Measurements from ENCODE around the gene NEMP1.

The NEMP1 gene

GRCh38 chr12:57088354-57089270 lies 10.0 kb upstream of the NEMP1 start, which contains the start of gene NAB2:
NAB2 (plus strand) TSS chr12:57089114; CDS start chr12:57089272, 158 bp downstream.
- Histone ChIP-seq H3K27me3 (ENCODE audit: insufficient read depth, low read length, poor library complexity, severe bottlenecking) (no peaks in the 10 kb centered on the region), H3K79me2 (ENCODE audit: insufficient read depth, low read length) (peaks cover 24% of the 10 kb centered on the region), H3K4me2 (ENCODE audit: low read depth, low read length, poor library complexity, severe bottlenecking) (peak within 1 kb of the TSS; percentile 92), H2AFZ (ENCODE audit: low read length) (peak within 1 kb of the TSS; percentile 81), H3K9ac (ENCODE audit: low read depth, low read length, poor library complexity, severe bottlenecking) (peak within 1 kb of the TSS; percentile 91), H3K4me3 (ENCODE audit: low read length, poor library complexity, severe bottlenecking) (peak within 1 kb of the TSS; percentile 88), H3K9me3 (ENCODE audit: insufficient read depth, low read depth, low read length) (no peaks in the 10 kb centered on the region), H3F3A (ENCODE audit: low read depth) (peaks cover 3% of the 10 kb centered on the region; the same call in 1 of the 2 replicates), H3K4me1 (ENCODE audit: insufficient read depth, low read length, poor library complexity, severe bottlenecking) (peaks cover 20% of the 10 kb centered on the region), H4K20me1 (ENCODE audit: insufficient read depth, low read length, poor library complexity, severe bottlenecking) (peaks cover 8% of the 10 kb centered on the region), H3K9me2 (replicated peaks; ENCODE audit: low read depth, low read length) (no peaks in the 10 kb centered on the region), H3K36me3 (ENCODE audit: insufficient read depth, low read length) (no peaks in the 10 kb centered on the region; the same call in 1 of the 2 replicates)
- TF ChIP-seq CTCF (conservative IDR thresholded peaks at IDR 0.05; ENCODE audit: low read length) (no peak), EZH2phosphoT487 (IDR thresholded peaks at IDR 0.05; ENCODE audit: borderline replicate concordance) (no peak)

GRCh38 chr12:57087691-57088353 lies 9.2 kb upstream of the NEMP1 start:
- Histone ChIP-seq H3K79me2 (ENCODE audit: insufficient read depth, low read length) (peaks cover 24% of the 10 kb centered on the region), H3K36me3 (ENCODE audit: insufficient read depth, low read length) (no peaks in the 10 kb centered on the region; the same call in 1 of the 2 replicates), H3K27me3 (ENCODE audit: insufficient read depth, low read length, poor library complexity, severe bottlenecking) (no peaks in the 10 kb centered on the region), H3K9ac (ENCODE audit: low read depth, low read length, poor library complexity, severe bottlenecking) (peak overlapping the region; percentile 91), H3K9me2 (replicated peaks; ENCODE audit: low read depth, low read length) (no peaks in the 10 kb centered on the region), H4K20me1 (ENCODE audit: insufficient read depth, low read length, poor library complexity, severe bottlenecking) (peaks cover 5% of the 10 kb centered on the region), H3K4me2 (ENCODE audit: low read depth, low read length, poor library complexity, severe bottlenecking) (peak overlapping the region; percentile 92), H3K4me3 (ENCODE audit: low read length, poor library complexity, severe bottlenecking) (peak overlapping the region; percentile 78), H2AFZ (ENCODE audit: low read length) (peak overlapping the region; percentile 64), H3K9me3 (ENCODE audit: insufficient read depth, low read depth, low read length) (no peaks in the 10 kb centered on the region), H3K4me1 (ENCODE audit: insufficient read depth, low read length, poor library complexity, severe bottlenecking) (peaks cover 20% of the 10 kb centered on the region), H3F3A (ENCODE audit: low read depth) (peaks cover 3% of the 10 kb centered on the region; the same call in 1 of the 2 replicates)
- TF ChIP-seq CTCF (conservative IDR thresholded peaks at IDR 0.05; ENCODE audit: low read length), result no peak
- no peak for TF ChIP-seq EZH2phosphoT487 (IDR thresholded peaks at IDR 0.05; ENCODE audit: borderline replicate concordance)

- Histone ChIP-seq H3F3A (ENCODE audit: low read depth) (peaks cover 3% of the 10 kb centered on the region; the same call in 1 of the 2 replicates), H3K79me2 (ENCODE audit: insufficient read depth, low read length) (peaks cover 21% of the 10 kb centered on the region), H3K9ac (ENCODE audit: low read depth, low read length, poor library complexity, severe bottlenecking) (peak overlapping the region; percentile 91), H3K4me3 (ENCODE audit: low read length, poor library complexity, severe bottlenecking) (peak overlapping the region; percentile 78), H3K9me2 (replicated peaks; ENCODE audit: low read depth, low read length) (no peaks in the 10 kb centered on the region), H4K20me1 (ENCODE audit: insufficient read depth, low read length, poor library complexity, severe bottlenecking) (peaks cover 5% of the 10 kb centered on the region), H3K9me3 (ENCODE audit: insufficient read depth, low read depth, low read length) (no peaks in the 10 kb centered on the region), H3K27me3 (ENCODE audit: insufficient read depth, low read length, poor library complexity, severe bottlenecking) (no peaks in the 10 kb centered on the region), H3K36me3 (ENCODE audit: insufficient read depth, low read length) (no peaks in the 10 kb centered on the region), H3K4me2 (ENCODE audit: low read depth, low read length, poor library complexity, severe bottlenecking) (peak overlapping the region; percentile 92), H2AFZ (ENCODE audit: low read length) (peak overlapping the region; percentile 73), H3K4me1 (ENCODE audit: insufficient read depth, low read length, poor library complexity, severe bottlenecking) (peaks cover 20% of the 10 kb centered on the region)
- TF ChIP-seq CTCF (conservative IDR thresholded peaks at IDR 0.05; ENCODE audit: low read length) (no peak), EZH2phosphoT487 (IDR thresholded peaks at IDR 0.05; ENCODE audit: borderline replicate concordance) (no peak)
Measured at GRCh38 chr12:57087010-57087690, 8.6 kb upstream of the NEMP1 start.
